Measurements from ENCODE around the gene PC.

PC gene

GRCh38 chr11:66879000-66879399, 79.2 kb downstream of the PC start:
- Mint-ChIP-seq H3K27me3 (ENCODE audit: low read depth) (no peaks in the 10 kb centered on the region), H3K27ac (peak overlapping the region in 1 of 3 experiments; percentile 62), H3K4me1 (peaks cover 94% of the 10 kb centered on the region), H3K4me3 (no peak overlapping the region), H3K36me3 (ENCODE audit: low read depth) (no peaks in the 10 kb centered on the region), H3K9me3 (no peaks in the 10 kb centered on the region)
- TF ChIP-seq CTCF (IDR thresholded peaks at IDR 0.05; ENCODE audit: unreplicated experiment in 3 of 3): no peak

- Mint-ChIP-seq H3K36me3 (ENCODE audit: low read depth) (no peaks in the 10 kb centered on the region), H3K4me1 (peaks cover 92% of the 10 kb centered on the region), H3K27ac (peak overlapping the region; percentile 71 to 91 (median 82))
Measured at GRCh38 chr11:66878474-66878873, 79.7 kb downstream of the PC start.

GRCh38 chr11:66877588-66878385, 80.4 kb downstream of the PC start:
- peaks cover 85% of the 10 kb centered on the region for H3K4me1 Mint-ChIP-seq
- H3K4me3 Mint-ChIP-seq: peak overlapping the region in 2 of 3 experiments; percentile 31 to 34
- H3K36me3 Mint-ChIP-seq (ENCODE audit: low read depth): no peaks in the 10 kb centered on the region
- no peaks in the 10 kb centered on the region for H3K9me3 Mint-ChIP-seq
- TF ChIP-seq CTCF (IDR thresholded peaks at IDR 0.05; ENCODE audit: unreplicated experiment in 3 of 3): no peak
- no peaks in the 10 kb centered on the region for H3K27me3 Mint-ChIP-seq (ENCODE audit: low read depth)
- H3K27ac Mint-ChIP-seq: peak overlapping the region; percentile 71 to 91 (median 82)

More at GRCh38 chr11:66878474-66878873, 79.7 kb downstream of the PC start:
- H3K4me3 Mint-ChIP-seq: peak overlapping the region in 2 of 3 experiments; percentile 25 to 34
- H3K27me3 Mint-ChIP-seq (ENCODE audit: low read depth): no peaks in the 10 kb centered on the region
- no peak for TF ChIP-seq CTCF (IDR thresholded peaks at IDR 0.05; ENCODE audit: unreplicated experiment in 3 of 3)
- no peaks in the 10 kb centered on the region for H3K9me3 Mint-ChIP-seq

GRCh38 chr11:66875378-66875777, 82.8 kb downstream of the PC start:
- Mint-ChIP-seq H3K4me3 (no peak overlapping the region), H3K27ac (peak overlapping the region in 2 of 3 experiments; percentile 42 to 54), H3K36me3 (ENCODE audit: low read depth) (no peaks in the 10 kb centered on the region), H3K4me1 (peaks cover 61% of the 10 kb centered on the region), H3K27me3 (ENCODE audit: low read depth) (no peaks in the 10 kb centered on the region), H3K9me3 (no peaks in the 10 kb centered on the region)
- TF ChIP-seq CTCF (IDR thresholded peaks at IDR 0.05; ENCODE audit: unreplicated experiment in 3 of 3): no peak

- Mint-ChIP-seq H3K4me1 (peaks cover 50% of the 10 kb centered on the region), H3K4me3 (no peak overlapping the region), H3K27me3 (ENCODE audit: low read depth) (no peaks in the 10 kb centered on the region), H3K36me3 (ENCODE audit: low read depth) (no peaks in the 10 kb centered on the region), H3K27ac (peak overlapping the region in 1 of 3 experiments; percentile 42), H3K9me3 (no peaks in the 10 kb centered on the region)
- no peak for TF ChIP-seq CTCF (IDR thresholded peaks at IDR 0.05; ENCODE audit: unreplicated experiment in 3 of 3)
Measured at GRCh38 chr11:66874232-66874631, 84.0 kb downstream of the PC start.

- no peak for TF ChIP-seq CTCF (IDR thresholded peaks at IDR 0.05; ENCODE audit: unreplicated experiment in 3 of 3)
- Mint-ChIP-seq H3K27ac (no peak overlapping the region), H3K9me3 (no peaks in the 10 kb centered on the region), H3K27me3 (ENCODE audit: low read depth) (no peaks in the 10 kb centered on the region), H3K4me1 (peaks cover 35% of the 10 kb centered on the region), H3K4me3 (no peak overlapping the region), H3K36me3 (ENCODE audit: low read depth) (peaks cover 3% of the 10 kb centered on the region)
Measured at GRCh38 chr11:66871521-66871901, 86.7 kb downstream of the PC start.

Data from nephron (organoid).